GM12873 (cell line): ENCODE data around the gene C1QTNF8.

Source experiments
- TF ChIP-seq, protein P1 (sequence below): IDR thresholded peaks from 2 replicates; pipeline ENCODE4 v1.5.1; 2012; ENCODE audit warnings: low read depth, mild to moderate bottlenecking, moderate library complexity, low read length, control low read depth; ENCODE audit not compliant: insufficient read depth; ENCODE audit errors: missing control alignments

C1QTNF8 gene

DNA sequence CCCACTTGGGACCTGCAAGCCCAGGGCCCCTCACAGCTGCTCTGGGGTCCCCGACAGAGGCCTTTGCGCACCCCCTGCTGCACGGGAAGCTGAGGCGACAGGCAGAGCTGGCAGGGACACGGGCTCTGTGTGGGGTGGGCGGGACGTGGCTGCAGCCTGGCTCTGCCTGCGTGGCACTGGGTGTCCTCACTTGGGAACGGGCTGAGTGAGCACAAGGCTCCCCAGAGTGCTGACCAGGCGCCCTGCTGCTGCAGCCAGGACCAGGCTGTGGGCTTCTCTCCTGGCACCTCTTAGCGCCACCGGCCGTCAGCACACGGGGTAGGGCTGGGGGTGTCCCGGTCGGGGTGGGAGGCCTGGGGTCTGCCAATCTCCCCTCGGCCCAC lies 6.6 kb downstream of the C1QTNF8 start:
- TF ChIP-seq, protein P1, sequence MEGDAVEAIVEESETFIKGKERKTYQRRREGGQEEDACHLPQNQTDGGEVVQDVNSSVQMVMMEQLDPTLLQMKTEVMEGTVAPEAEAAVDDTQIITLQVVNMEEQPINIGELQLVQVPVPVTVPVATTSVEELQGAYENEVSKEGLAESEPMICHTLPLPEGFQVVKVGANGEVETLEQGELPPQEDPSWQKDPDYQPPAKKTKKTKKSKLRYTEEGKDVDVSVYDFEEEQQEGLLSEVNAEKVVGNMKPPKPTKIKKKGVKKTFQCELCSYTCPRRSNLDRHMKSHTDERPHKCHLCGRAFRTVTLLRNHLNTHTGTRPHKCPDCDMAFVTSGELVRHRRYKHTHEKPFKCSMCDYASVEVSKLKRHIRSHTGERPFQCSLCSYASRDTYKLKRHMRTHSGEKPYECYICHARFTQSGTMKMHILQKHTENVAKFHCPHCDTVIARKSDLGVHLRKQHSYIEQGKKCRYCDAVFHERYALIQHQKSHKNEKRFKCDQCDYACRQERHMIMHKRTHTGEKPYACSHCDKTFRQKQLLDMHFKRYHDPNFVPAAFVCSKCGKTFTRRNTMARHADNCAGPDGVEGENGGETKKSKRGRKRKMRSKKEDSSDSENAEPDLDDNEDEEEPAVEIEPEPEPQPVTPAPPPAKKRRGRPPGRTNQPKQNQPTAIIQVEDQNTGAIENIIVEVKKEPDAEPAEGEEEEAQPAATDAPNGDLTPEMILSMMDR, result no peak

DNA sequence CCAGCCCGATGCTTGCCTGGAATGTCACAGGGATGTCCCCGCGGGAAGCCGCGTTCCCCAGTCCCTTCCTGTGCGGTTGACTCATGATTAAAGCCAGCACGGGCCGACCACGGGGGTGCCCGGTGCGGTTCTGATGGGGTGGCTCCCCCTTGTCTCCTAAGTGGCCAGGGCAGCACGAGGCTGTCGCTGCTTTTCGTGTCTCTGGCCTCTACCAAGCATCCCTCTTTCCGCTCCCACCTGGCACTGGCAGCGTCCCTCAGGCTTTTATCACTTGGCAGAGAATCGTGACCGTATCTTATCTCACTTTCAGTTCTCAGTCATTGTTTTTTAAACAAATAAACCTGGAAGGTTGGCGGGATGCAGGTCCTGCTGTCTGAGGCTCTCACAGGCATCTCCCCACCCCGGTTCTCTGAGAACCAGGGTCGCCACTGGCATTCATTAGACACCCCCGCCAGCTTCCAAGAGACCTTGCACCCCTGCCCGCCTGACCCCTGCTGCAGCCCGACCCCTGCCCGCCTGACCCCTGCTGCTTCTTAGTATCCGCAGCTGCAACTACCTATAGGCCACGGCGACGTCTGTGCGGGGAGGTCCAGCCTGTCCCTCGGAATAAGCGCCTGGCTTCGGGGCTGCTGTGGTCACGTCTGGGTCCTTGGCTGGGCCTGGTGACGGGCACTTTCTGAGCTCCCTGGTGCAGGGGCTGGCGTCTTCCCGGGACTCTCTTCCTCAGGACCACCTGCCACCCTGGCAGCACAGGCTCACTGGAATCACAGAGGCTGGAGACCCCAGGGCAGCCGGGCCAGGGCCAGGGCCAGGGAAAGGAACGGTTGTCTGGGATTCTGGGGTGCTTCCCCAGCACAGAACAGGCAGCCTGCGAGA lies 7.5 kb downstream of the C1QTNF8 start:
- TF ChIP-seq, protein P1, result no peak

DNA sequence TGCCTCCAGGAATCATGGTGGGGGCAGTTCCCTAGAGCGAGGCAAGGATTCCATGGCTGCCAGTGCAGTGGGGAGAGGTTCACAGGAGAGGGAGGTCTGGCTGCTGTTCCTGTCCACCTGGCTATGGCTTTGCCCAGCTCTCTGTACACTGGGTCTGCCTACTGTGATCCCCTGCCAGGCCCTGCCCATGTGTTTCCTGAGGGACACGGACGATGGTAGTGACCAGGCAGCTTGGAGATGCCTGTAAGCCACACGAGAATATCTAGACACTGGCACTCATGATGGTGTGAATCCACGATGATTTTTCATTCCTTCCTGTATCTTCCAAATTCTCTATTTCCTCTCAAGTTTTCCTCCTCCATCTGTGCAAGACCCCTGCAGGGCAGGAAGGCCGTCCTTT lies 11.1 kb downstream of the C1QTNF8 start:
- TF ChIP-seq, protein P1, result no peak

DNA sequence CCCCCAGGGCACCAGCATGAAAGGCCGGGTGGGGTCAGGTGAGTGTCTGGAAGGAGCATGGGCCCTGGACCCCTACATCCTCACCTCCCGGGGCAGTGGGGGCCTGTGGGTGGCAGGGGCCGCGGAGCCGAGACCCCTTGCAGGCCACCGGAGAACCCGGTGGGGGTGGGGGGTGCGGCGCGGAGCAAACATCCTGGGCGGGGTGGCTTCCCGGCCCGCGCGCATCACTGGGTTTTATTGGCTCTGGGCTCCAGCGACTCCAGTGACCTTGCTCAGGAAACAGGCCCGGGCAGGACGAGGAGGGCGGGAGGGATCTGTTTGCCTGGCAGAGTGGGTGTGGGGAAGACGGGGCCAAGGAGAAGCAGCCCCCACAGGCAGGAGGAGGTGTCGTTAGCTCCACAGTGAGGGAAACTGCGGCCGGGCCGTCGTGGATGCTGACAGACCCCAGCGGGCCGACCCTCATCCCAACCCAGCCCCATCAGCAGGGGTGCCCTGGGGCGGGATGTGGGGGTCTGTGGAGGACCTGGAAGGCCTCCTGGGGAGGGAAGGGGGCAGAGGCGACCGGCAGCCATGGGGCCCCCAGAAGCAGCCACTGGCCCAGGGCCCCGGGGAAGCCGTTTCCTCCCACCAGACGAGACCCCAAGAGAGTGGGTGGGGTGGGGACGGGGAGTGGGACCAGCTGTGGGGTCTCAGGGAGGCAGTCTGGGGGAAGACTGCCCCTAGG lies 12.9 kb downstream of the C1QTNF8 start:
- TF ChIP-seq, protein P1, result no peak

DNA sequence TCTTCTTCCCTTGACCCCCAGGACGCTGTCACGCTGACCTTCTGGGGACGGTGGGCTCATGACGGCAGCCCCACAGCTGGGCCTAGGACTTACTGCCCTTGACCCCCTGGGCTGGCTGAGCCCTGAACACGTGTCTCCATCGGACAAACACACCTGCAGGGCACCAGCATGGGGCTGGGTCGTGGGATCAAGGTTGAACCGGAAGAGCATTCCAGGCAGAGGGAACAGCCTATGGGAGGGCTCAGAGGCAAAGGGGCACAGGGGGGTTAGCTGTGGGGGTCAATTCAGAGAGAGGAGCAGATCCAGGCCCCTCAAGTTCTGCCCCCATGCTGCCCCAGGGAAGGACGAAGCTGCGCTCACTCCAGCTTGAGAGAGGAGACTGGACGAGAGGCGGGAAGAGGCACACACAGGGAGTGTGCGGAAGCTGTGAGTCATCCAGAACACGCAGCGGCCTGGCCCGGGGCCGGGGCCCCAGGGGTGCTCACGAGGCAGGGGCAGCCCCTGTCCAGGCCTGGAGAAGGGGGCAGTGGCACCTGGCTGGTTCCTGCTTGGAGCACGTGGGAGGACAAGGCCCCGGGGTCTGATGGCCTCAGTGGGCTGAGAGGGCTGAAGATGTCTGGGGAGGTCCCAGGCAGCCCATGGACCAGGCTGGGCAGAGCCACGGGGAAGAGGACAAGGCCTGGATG lies 13.6 kb downstream of the C1QTNF8 start:
- TF ChIP-seq, protein P1, result no peak

DNA sequence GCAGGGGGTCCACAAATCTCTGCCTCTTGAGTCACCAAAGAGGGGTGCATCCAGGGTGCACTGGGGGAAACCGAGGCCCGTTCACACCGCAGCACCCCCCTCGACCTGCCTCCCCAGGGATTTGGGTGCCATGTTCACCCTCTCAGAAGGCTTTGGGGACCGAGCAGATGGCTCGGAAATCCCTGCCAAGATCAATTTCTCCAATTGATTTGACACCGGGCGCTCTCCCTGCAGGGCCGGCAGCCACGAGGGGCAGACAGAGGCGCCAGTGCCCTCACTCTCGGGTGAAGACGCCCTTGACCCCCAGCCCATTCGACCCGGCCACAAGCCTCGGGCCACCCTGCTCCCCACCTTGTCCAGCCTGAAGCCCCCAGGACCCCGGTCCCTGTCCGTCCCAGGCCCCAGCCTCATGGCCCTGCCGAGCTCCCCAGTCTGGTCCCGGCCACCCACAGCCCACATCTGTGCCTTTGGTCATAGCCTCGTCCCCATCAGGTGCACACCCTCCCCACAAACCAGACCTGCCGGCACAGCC lies 14.2 kb downstream of the C1QTNF8 start:
- TF ChIP-seq, protein P1, result no peak
